GM21737 (cell line): ENCODE measurements around the gene RPRM.
"Not testable (repeated sequence)": the region's sequence is repeated elsewhere in the genome, so short reads cannot be mapped to it uniquely, and the experiment has no call there.

Experiments used
- ATAC-seq: cut with Tn5 transposase; IDR thresholded peaks from one replicate; pipeline ENCODE4 v1.9.1; 2021; ENCODE audit warnings: mild to moderate bottlenecking, moderate library complexity; ENCODE audit not compliant: unreplicated experiment

RPRM gene

GRCh38 chr2:153478289-153479261, at the start of gene RPRM:
TSS of gene RPRM (minus strand) at chr2:153478762. CDS start at chr2:153478565, 197 bp downstream.
- peak; percentile 95 for ATAC-seq

- ATAC-seq = no peak
Observed at GRCh38 chr2:153519257-153519875, 40.8 kb upstream of the RPRM start.

GRCh38 chr2:153512331-153512730, 33.8 kb upstream of the RPRM start:
- no peak for ATAC-seq

GRCh38 chr2:153510996-153511395, 32.4 kb upstream of the RPRM start:
- ATAC-seq = no peak

- ATAC-seq = no peak
Observed at GRCh38 chr2:153509133-153509532, 30.6 kb upstream of the RPRM start.

- not testable (repeated sequence) for ATAC-seq
Observed at GRCh38 chr2:153506499-153506898, 27.9 kb upstream of the RPRM start.

- no peak for ATAC-seq
Observed at GRCh38 chr2:153499439-153499838, 20.9 kb upstream of the RPRM start.

GRCh38 chr2:153497938-153498629, 19.5 kb upstream of the RPRM start:
- ATAC-seq = no peak

- ATAC-seq = no peak
Observed at GRCh38 chr2:153495725-153496124, 17.2 kb upstream of the RPRM start.

GRCh38 chr2:153488072-153488471, 9.5 kb upstream of the RPRM start:
- ATAC-seq = no peak

- no peak for ATAC-seq
Observed at GRCh38 chr2:153487448-153487847, 8.9 kb upstream of the RPRM start.

GRCh38 chr2:153479573-153479972, 1.0 kb upstream of the RPRM start:
- no peak for ATAC-seq

- ATAC-seq = no peak
Observed at GRCh38 chr2:153477636-153478288, 800 bp downstream of the RPRM start.

GRCh38 chr2:153476816-153477635, 1.5 kb downstream of the RPRM start:
- no peak for ATAC-seq

GRCh38 chr2:153476491-153476815, 2.1 kb downstream of the RPRM start:
- ATAC-seq = no peak

GRCh38 chr2:153474876-153475435, 3.6 kb downstream of the RPRM start:
- no peak for ATAC-seq

GRCh38 chr2:153474407-153474806, 4.2 kb downstream of the RPRM start:
- no peak for ATAC-seq

- no peak for ATAC-seq
Observed at GRCh38 chr2:153470867-153471266, 7.7 kb downstream of the RPRM start.

- no peak for ATAC-seq
Observed at GRCh38 chr2:153464395-153464794, 14.2 kb downstream of the RPRM start.

GRCh38 chr2:153462338-153462859, 16.2 kb downstream of the RPRM start:
- ATAC-seq = no peak
